WTC11 (cell line): ENCODE results near the gene COL12A1.

Experiments
- ESRRA ChIP-seq: sonication (generic); formaldehyde crosslinking; IDR thresholded peaks from 2 replicates; pipeline ENCODE4 v1.8.1; 2022; ENCODE audit warnings: mild to moderate bottlenecking, missing genetic modification reagents, borderline replicate concordance
- GRHL2 ChIP-seq: fragments of 250-450 bp; sonication (Bioruptor Pico); IDR thresholded peaks from 2 replicates; pipeline ENCODE4 v1.8.0; 2022; ENCODE audit warnings: mild to moderate bottlenecking, moderate library complexity; ENCODE audit not compliant: insufficient replicate concordance, severe bottlenecking
- NR3C1 ChIP-seq: sonication (generic); formaldehyde crosslinking; conservative IDR thresholded peaks from 2 replicates; pipeline ENCODE4 v1.8.1; 2023; ENCODE audit warnings: low read depth, mild to moderate bottlenecking, missing genetic modification reagents
- TEAD4 ChIP-seq: sonication (generic); formaldehyde crosslinking; IDR thresholded peaks from 2 replicates; pipeline ENCODE4 v1.8.0; 2022; ENCODE audit warnings: mild to moderate bottlenecking, missing genetic modification reagents
- ZMAT4 ChIP-seq: fragments of 250-450 bp; sonication (Bioruptor Pico); IDR thresholded peaks from 2 replicates; pipeline ENCODE4 v1.9.0; 2021; ENCODE audit warnings: mild to moderate bottlenecking
- ZNF232 ChIP-seq: sonication (generic); formaldehyde crosslinking; IDR thresholded peaks from 2 replicates; pipeline ENCODE4 v1.8.0; 2022; ENCODE audit warnings: mild to moderate bottlenecking, missing genetic modification reagents
- ZNF512 ChIP-seq: sonication (generic); formaldehyde crosslinking; IDR thresholded peaks from 2 replicates; pipeline ENCODE4 v1.8.1; 2022; ENCODE audit warnings: missing genetic modification reagents, borderline replicate concordance
- TF ChIP-seq, protein P1 (sequence below): fragments of 200-600 bp; IDR thresholded peaks from 2 replicates; pipeline ENCODE4 v1.8.0; 2022; ENCODE audit warnings: antibody characterized with exemption

GRCh38 chr6:75149696-75150095 lies 56.2 kb downstream of the COL12A1 start:
- TF ChIP-seq, protein P1, sequence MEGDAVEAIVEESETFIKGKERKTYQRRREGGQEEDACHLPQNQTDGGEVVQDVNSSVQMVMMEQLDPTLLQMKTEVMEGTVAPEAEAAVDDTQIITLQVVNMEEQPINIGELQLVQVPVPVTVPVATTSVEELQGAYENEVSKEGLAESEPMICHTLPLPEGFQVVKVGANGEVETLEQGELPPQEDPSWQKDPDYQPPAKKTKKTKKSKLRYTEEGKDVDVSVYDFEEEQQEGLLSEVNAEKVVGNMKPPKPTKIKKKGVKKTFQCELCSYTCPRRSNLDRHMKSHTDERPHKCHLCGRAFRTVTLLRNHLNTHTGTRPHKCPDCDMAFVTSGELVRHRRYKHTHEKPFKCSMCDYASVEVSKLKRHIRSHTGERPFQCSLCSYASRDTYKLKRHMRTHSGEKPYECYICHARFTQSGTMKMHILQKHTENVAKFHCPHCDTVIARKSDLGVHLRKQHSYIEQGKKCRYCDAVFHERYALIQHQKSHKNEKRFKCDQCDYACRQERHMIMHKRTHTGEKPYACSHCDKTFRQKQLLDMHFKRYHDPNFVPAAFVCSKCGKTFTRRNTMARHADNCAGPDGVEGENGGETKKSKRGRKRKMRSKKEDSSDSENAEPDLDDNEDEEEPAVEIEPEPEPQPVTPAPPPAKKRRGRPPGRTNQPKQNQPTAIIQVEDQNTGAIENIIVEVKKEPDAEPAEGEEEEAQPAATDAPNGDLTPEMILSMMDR = no peak
- TF ChIP-seq NR3C1 (CRISPR knock-in tag) (no peak), ZMAT4 (no peak), GRHL2 (CRISPR knock-in tag) (no peak), TEAD4 (CRISPR knock-in tag) (no peak), ZNF512 (CRISPR knock-in tag) (no peak), ESRRA (no peak), ZNF232 (no peak)
